ENCODE data around the gene SHROOM3.

Gene SHROOM3

DNA sequence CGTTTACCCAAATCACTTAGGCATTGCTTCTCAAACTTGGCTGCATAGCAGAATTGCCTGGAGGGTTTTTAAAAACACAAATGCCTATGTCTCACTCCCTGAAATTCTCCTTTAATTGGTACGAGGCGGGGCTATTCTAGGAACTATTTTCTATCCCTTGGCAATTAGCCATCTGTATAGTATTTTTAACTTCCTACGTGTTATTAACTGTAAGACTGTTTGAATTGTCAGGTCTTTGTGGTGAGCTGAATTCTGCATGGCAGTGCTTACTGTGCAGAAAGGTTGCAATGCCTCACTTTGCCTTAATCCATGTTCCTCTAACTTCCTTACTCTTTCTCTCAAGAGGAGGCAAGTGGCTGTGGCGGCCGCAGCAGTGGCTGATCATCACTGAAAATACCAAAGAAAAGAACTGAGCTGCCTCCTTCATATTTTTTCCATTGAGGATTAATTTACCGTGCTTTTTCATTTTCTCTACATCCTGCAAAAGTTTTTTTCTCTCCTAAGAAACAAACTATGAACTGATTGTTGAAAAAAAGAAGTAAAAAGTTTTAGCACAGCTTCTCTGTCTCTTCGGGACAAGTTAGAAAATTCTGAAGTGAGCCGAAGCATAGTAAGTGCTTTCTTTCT lies at the start of gene SHROOM3:
TSS of gene SHROOM3 (plus strand) at position 329 of the 627 bp plus-strand sequence. CDS start 824 bp downstream, outside the sequence.
- H3K27ac ChIP-seq (ENCODE audit: low read depth, low read length) = no peak within 1 kb of the TSS
- no peak within 1 kb of the TSS for H3K4me3 ChIP-seq (ENCODE audit: insufficient read depth, low read length, poor library complexity, severe bottlenecking)
- no peaks in the 10 kb centered on the region for H3F3A ChIP-seq (ENCODE audit: insufficient read depth)
- H3K4me2 ChIP-seq (ENCODE audit: low read depth, low read length, poor library complexity, severe bottlenecking) = no peak within 1 kb of the TSS
- H3K79me2 ChIP-seq (ENCODE audit: insufficient read depth, low read length) = no peaks in the 10 kb centered on the region
- H2AFZ ChIP-seq (ENCODE audit: low read depth, low read length, severe bottlenecking) = no peak within 1 kb of the TSS
- H4K20me1 ChIP-seq (ENCODE audit: low read depth, low read length) = no peaks in the 10 kb centered on the region
- H3K9me3 ChIP-seq (ENCODE audit: insufficient read depth, low read length) = no peaks in the 10 kb centered on the region
- no peaks in the 10 kb centered on the region for H3K9me2 ChIP-seq (replicated peaks; ENCODE audit: insufficient read depth, low read length)
- H3K9ac ChIP-seq (ENCODE audit: low read length) = no peak within 1 kb of the TSS
- TF ChIP-seq, protein P1, sequence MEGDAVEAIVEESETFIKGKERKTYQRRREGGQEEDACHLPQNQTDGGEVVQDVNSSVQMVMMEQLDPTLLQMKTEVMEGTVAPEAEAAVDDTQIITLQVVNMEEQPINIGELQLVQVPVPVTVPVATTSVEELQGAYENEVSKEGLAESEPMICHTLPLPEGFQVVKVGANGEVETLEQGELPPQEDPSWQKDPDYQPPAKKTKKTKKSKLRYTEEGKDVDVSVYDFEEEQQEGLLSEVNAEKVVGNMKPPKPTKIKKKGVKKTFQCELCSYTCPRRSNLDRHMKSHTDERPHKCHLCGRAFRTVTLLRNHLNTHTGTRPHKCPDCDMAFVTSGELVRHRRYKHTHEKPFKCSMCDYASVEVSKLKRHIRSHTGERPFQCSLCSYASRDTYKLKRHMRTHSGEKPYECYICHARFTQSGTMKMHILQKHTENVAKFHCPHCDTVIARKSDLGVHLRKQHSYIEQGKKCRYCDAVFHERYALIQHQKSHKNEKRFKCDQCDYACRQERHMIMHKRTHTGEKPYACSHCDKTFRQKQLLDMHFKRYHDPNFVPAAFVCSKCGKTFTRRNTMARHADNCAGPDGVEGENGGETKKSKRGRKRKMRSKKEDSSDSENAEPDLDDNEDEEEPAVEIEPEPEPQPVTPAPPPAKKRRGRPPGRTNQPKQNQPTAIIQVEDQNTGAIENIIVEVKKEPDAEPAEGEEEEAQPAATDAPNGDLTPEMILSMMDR (IDR thresholded peaks at IDR 0.05; ENCODE audit: insufficient read depth, low read length, poor library complexity, severe bottlenecking) = no peak
- TF ChIP-seq EZH2phosphoT487 (conservative IDR thresholded peaks at IDR 0.05; ENCODE audit: low read length) = no peak
- no peaks in the 10 kb centered on the region for H3K27me3 ChIP-seq (ENCODE audit: low read length)
- no peaks in the 10 kb centered on the region for H3K36me3 ChIP-seq (ENCODE audit: low read length)

DNA sequence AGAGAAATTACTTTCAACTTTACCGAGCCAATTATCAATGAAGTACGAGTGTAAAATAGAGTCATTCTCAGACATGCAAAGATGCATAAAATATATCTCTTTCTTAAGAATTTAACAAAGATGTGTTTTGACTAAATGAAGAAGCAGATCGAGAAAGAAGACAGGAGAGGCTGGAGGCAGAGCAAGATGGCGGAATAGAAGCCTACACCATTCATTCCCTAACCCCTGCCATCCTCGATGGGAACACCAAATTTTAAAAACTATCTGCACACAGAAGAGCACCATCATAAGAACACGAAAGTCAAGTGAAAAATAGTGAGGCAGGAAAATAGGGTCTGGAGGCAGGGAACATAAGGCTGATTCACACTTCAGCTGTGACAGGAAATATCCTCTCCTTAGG lies 49.1 kb upstream of the SHROOM3 start:
- no peak overlapping the region for H3K4me2 ChIP-seq (ENCODE audit: low read depth, low read length, poor library complexity, severe bottlenecking)
- TF ChIP-seq, protein P1 (IDR thresholded peaks at IDR 0.05; ENCODE audit: insufficient read depth, low read length, poor library complexity, severe bottlenecking) = no peak
- no peak for TF ChIP-seq EZH2phosphoT487 (conservative IDR thresholded peaks at IDR 0.05; ENCODE audit: low read length)
- no peak overlapping the region for H2AFZ ChIP-seq (ENCODE audit: low read depth, low read length, severe bottlenecking)
- H3K4me3 ChIP-seq (ENCODE audit: insufficient read depth, low read length, poor library complexity, severe bottlenecking) = no peak overlapping the region
- no peak overlapping the region for H3K9ac ChIP-seq (ENCODE audit: low read length)
- no peaks in the 10 kb centered on the region for H3K9me2 ChIP-seq (replicated peaks; ENCODE audit: insufficient read depth, low read length)
- H3K27me3 ChIP-seq (ENCODE audit: low read length) = no peaks in the 10 kb centered on the region
- H3K9me3 ChIP-seq (ENCODE audit: insufficient read depth, low read length) = no peaks in the 10 kb centered on the region
- no peak overlapping the region for H3K27ac ChIP-seq (ENCODE audit: low read depth, low read length)
- no peaks in the 10 kb centered on the region for H4K20me1 ChIP-seq (ENCODE audit: low read depth, low read length)
- H3K79me2 ChIP-seq (ENCODE audit: insufficient read depth, low read length) = no peaks in the 10 kb centered on the region
- no peaks in the 10 kb centered on the region for H3F3A ChIP-seq (ENCODE audit: insufficient read depth)
- no peaks in the 10 kb centered on the region for H3K36me3 ChIP-seq (ENCODE audit: low read length)

DNA sequence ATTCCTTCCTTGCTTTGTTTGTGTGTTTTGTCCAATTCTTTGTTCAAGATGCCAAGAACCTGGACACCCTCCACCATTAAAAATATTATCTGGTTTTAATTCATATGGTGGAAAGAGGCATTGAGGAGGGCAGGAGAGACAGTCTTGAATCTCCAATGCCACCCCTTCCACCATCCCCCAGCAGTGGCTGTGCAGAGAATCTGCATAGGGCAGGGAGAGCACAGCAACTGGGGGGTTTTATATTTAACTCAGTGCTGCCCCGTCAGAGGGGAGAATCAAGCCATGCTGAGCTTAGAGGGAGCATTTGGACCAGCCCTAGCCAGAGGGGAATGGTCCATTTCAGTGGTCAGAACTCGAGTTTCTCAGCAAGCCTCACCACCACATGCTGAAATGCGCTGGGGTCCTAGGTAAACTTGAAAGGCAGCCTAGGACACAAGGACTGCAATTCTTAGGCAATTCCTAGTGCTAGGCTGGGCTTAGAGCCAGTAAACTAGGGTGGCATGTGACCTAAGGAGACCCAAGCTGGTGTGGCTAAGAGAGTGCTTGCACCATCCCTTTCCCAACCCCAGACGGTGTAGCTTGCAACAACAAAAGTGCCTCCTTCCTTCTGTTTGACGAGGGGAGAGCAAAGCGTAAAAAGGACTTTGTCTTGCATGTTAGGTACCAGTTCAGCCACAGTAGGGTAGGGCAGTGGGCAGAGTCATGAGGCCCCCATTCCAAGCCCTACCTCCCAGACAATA lies 48.3 kb upstream of the SHROOM3 start:
- no peak overlapping the region for H3K4me2 ChIP-seq (ENCODE audit: low read depth, low read length, poor library complexity, severe bottlenecking)
- no peaks in the 10 kb centered on the region for H3K27me3 ChIP-seq (ENCODE audit: low read length)
- H3K9ac ChIP-seq (ENCODE audit: low read length) = no peak overlapping the region
- no peak overlapping the region for H2AFZ ChIP-seq (ENCODE audit: low read depth, low read length, severe bottlenecking)
- H3K79me2 ChIP-seq (ENCODE audit: insufficient read depth, low read length) = no peaks in the 10 kb centered on the region
- no peaks in the 10 kb centered on the region for H3K36me3 ChIP-seq (ENCODE audit: low read length)
- TF ChIP-seq, protein P1 (IDR thresholded peaks at IDR 0.05; ENCODE audit: insufficient read depth, low read length, poor library complexity, severe bottlenecking) = no peak
- TF ChIP-seq EZH2phosphoT487 (conservative IDR thresholded peaks at IDR 0.05; ENCODE audit: low read length) = no peak
- H4K20me1 ChIP-seq (ENCODE audit: low read depth, low read length) = no peaks in the 10 kb centered on the region
- no peak overlapping the region for H3K4me3 ChIP-seq (ENCODE audit: insufficient read depth, low read length, poor library complexity, severe bottlenecking)
- no peaks in the 10 kb centered on the region for H3K9me3 ChIP-seq (ENCODE audit: insufficient read depth, low read length)
- no peak overlapping the region for H3K27ac ChIP-seq (ENCODE audit: low read depth, low read length)
- H3K9me2 ChIP-seq (replicated peaks; ENCODE audit: insufficient read depth, low read length) = no peaks in the 10 kb centered on the region
- H3F3A ChIP-seq (ENCODE audit: insufficient read depth) = no peaks in the 10 kb centered on the region
